Measurements from ENCODE around the gene MANEA. TPM values are rescaled to one million over a fixed set of nuclear protein-coding genes. Genes with fewer than 3 reads are reported as not detected.
A peak's percentile ranks its signal among the peaks of the same experiment; 100 is the strongest.

The MANEA gene
- total and polyA plus RNA-seq, 2 donors (not counting 3 experiments of a cell fraction or from before 2014, with no cell fraction given): 5.2 to 18.5 TPM

DNA sequence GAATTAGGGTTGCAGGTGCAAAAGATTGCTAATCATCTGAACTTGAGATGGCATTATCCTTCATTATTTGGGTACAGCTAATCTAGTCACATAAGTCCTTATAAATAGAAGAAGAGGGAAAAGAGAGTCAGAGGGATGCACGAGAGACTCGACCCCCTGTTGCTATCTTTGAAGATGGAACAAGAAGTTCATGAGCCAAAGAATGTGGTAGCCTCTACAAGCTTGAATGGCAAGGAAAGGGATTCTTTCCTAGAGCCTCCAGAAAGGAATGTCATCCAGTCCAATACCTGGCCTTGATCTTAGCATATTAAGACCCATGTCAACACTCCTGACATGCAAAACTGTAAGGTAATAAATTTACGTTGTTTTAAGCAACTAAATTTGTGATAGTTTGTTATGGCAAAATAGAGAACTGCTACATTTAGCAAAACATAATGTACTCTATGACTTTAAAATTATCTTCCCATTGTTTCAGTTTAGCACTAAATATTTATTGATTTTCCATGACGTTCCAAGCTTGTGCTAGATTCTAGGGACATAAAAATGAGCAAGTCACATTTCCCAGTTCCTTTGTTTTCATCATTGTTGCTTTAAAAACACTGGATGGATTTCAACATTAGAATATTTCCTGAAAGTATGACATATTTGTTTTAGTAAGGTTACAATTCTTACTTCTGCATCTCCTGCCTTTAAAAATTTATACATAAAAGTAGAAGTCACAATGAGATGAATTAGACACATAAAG is 12.7 kb downstream of the MANEA start:
- H3K4me3 ChIP-seq (replicated peaks in 1 of 3; ENCODE audit: insufficient read depth in 1 of 3, low read depth in 1 of 3, low read length in 3 of 3): no peak overlapping the region
- intact Hi-C loops (cut with micrococcal nuclease): no loop called here
- dilution Hi-C loops (cut with MboI; ENCODE audit: extremely low pct_ligation_motif_present, low sequenced_read_pairs): no loop called here
- H3K27me3 ChIP-seq (ENCODE audit: control insufficient read depth in 2 of 2, insufficient read depth in 2 of 2, low read length in 2 of 2): no peaks in the 10 kb centered on the region
- no peak for FAIRE-seq
- no peak overlapping the region for H3K9ac ChIP-seq (replicated peaks; ENCODE audit: extremely low read depth, insufficient read depth, low read length)
- H4K20me1 ChIP-seq (replicated peaks; ENCODE audit: control insufficient read depth, extremely low read depth, insufficient read depth, low read length): no peaks in the 10 kb centered on the region
- TF ChIP-seq, protein P1, sequence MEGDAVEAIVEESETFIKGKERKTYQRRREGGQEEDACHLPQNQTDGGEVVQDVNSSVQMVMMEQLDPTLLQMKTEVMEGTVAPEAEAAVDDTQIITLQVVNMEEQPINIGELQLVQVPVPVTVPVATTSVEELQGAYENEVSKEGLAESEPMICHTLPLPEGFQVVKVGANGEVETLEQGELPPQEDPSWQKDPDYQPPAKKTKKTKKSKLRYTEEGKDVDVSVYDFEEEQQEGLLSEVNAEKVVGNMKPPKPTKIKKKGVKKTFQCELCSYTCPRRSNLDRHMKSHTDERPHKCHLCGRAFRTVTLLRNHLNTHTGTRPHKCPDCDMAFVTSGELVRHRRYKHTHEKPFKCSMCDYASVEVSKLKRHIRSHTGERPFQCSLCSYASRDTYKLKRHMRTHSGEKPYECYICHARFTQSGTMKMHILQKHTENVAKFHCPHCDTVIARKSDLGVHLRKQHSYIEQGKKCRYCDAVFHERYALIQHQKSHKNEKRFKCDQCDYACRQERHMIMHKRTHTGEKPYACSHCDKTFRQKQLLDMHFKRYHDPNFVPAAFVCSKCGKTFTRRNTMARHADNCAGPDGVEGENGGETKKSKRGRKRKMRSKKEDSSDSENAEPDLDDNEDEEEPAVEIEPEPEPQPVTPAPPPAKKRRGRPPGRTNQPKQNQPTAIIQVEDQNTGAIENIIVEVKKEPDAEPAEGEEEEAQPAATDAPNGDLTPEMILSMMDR (IDR thresholded peaks at IDR 0.05; ENCODE audit: extremely low read depth in 1 of 2, insufficient read depth in 1 of 2, low read depth in 1 of 2, low read length in 2 of 2): no peak
- TF ChIP-seq FOS (IDR thresholded peaks at IDR 0.05; ENCODE audit: borderline replicate concordance, insufficient read depth, low read length): no peak
- TF ChIP-seq EZH2 (IDR thresholded peaks at IDR 0.05; ENCODE audit: borderline replicate concordance, low read depth, low read length, severe bottlenecking): no peak
- TF ChIP-seq GATA2 (IDR thresholded peaks at IDR 0.05; ENCODE audit: insufficient read depth, insufficient read length, low read depth, low read length): no peak
- no peak for TF ChIP-seq POLR2A (IDR thresholded peaks at IDR 0.05; ENCODE audit: low read depth, low read length)
- TF ChIP-seq MAX (IDR thresholded peaks at IDR 0.05; ENCODE audit: insufficient read depth, insufficient read length): no peak
- no peak for TF ChIP-seq JUN (IDR thresholded peaks at IDR 0.05; ENCODE audit: borderline replicate concordance, insufficient read depth, insufficient read length, low read depth)
- no peak for TF ChIP-seq MYC (IDR thresholded peaks at IDR 0.05; ENCODE audit: low read depth, low read length)
- TF ChIP-seq POLR2AphosphoS5 (IDR thresholded peaks at IDR 0.05; ENCODE audit: insufficient read depth, low read depth, low read length): no peak
- no peaks in the 10 kb centered on the region for H3K9me1 ChIP-seq (replicated peaks; ENCODE audit: control insufficient read depth, extremely low read depth, insufficient read depth, low read length)
- no peaks in the 10 kb centered on the region for H3K79me2 ChIP-seq (ENCODE audit: control insufficient read depth, insufficient read depth, low read length)
- CTCF ChIA-PET: interaction anchor here (1.2 kb wide), 1 partner anchor 12 kb away, joined by 3 read pairs; no protein-coding TSS in a partner anchor
- POLR2A ChIA-PET: no interaction called here
- peak; percentile 28 for DNase-seq (ENCODE audit: low read depth, low spot score)
- H3K36me3 ChIP-seq (ENCODE audit: control insufficient read depth in 2 of 2, extremely low read depth in 1 of 2, insufficient read depth in 2 of 2, low read length in 2 of 2): no peaks in the 10 kb centered on the region
- H2AFZ ChIP-seq (ENCODE audit: low read depth, low read length): no peak overlapping the region
- H3K9me3 ChIP-seq (replicated peaks; ENCODE audit: control insufficient read depth, insufficient read depth, low read length): no peaks in the 10 kb centered on the region
- H3K4me2 ChIP-seq (ENCODE audit: insufficient read depth, low read length): no peak overlapping the region
- BruUV-seq (replicated peaks): no TSS peak
- H3K27ac ChIP-seq (ENCODE audit: insufficient read depth, low read depth, low read length): no peak overlapping the region
- no peaks in the 10 kb centered on the region for H3K4me1 ChIP-seq (ENCODE audit: control insufficient read depth, extremely low read depth, insufficient read depth, low read length)

All from endothelial cell of umbilical vein (primary cell).